ENCODE data around the gene ISY1. TPM values are rescaled to one million over a fixed set of nuclear protein-coding genes. Genes with fewer than 3 reads are reported as not detected.
"Not testable (repeated sequence)": the region's sequence is repeated elsewhere in the genome, so short reads cannot be mapped to it uniquely, and the experiment has no call there.

The ISY1 gene
- total RNA-seq, 1 donor: 32.4 TPM

DNA sequence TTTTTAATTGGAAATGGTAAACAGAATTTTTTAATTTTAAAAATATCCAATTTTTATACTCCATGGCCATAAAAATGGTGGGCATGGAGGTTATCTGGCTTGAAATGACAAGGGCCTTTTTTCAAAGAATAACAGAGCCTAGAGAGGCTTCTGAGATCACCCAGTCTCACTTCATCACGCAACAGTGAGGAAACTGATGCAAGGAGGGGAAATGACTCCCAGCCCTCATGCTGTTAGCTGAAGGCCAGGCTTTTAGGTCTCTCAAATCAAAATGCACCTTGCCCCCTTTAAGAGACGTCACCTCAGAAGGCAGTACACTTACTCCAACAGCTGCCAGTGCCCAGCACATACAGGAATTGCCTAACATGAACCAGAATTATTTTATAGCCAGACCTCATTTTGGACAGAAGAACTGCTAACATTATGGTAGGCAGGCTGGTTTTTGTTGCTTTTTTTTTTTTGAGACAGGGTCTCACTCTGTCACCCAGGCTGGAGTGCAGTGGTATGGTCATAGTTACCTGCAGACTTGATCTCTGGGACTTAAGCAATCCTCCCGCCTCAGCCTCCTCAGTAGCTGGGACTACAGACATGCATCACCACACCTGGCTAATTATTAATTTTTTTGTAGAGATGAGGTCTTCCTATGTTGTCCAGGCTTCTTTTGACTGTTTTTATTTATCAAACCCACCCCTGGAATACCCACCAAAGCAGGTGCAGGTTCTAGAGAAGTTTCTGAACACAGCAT lies 48.4 kb downstream of the ISY1 start:
- peak; percentile 28 for DNase-seq (ENCODE audit: low read depth)
- TF ChIP-seq, protein P1, sequence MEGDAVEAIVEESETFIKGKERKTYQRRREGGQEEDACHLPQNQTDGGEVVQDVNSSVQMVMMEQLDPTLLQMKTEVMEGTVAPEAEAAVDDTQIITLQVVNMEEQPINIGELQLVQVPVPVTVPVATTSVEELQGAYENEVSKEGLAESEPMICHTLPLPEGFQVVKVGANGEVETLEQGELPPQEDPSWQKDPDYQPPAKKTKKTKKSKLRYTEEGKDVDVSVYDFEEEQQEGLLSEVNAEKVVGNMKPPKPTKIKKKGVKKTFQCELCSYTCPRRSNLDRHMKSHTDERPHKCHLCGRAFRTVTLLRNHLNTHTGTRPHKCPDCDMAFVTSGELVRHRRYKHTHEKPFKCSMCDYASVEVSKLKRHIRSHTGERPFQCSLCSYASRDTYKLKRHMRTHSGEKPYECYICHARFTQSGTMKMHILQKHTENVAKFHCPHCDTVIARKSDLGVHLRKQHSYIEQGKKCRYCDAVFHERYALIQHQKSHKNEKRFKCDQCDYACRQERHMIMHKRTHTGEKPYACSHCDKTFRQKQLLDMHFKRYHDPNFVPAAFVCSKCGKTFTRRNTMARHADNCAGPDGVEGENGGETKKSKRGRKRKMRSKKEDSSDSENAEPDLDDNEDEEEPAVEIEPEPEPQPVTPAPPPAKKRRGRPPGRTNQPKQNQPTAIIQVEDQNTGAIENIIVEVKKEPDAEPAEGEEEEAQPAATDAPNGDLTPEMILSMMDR (IDR thresholded peaks at IDR 0.05; ENCODE audit: insufficient read depth, low read depth, low read length): no peak
- no peak overlapping the region for H3K4me3 ChIP-seq (ENCODE audit: low read depth, low read length)

DNA sequence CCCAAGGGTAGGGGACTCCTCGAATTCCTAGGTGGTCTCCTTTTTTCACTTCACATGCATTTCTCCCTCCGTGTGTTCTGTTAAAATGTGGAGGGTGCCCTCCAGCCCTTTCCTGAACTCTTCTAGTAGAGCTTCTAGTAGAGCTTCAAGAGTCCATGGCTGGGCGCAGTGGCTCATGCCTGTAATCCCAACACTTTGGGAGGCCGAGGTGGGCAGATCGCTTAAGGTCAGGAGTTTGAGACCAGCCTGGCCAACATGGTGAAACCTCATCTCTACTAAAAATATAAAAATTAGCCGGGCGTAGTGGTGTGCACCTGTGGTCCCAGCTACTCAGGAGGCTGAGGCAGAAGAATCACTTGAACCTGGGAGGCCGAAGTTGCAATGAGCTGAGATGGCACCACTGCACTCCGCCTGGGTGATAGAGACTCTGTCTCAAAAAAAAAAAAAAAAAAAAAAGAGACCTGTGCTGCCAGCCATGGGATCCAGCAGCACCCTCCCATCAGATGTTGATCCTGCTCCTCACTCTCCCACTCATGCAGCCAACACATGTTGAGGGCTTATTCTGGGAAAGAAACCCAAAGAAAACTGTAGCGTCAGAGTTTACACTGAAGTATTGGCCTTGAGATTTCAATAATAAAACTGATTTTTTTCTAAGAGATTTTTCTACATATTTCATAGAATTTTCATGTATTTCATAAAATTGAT lies 49.6 kb downstream of the ISY1 start:
- not testable (repeated sequence) for DNase-seq (ENCODE audit: low read depth); H3K4me3 ChIP-seq (ENCODE audit: low read depth, low read length)

DNA sequence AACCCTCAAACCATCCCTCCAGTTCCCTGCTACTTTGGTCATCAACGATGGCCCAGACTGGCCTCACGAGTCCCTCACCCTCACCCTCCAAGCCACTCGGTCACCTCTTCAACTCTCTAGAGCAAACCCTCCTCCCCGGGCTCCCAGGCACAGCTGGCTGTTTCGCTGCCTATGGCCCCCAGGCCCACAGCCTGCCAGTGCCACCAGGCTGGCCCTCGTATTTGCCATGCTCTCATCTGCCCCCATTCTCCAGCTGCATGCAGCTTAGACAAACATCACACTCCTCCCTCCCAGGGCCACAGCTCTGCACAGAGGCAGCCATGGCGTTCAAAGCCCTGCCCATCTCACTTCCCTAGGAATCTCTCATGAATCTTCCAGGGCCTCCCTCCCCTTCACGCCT lies 53.1 kb downstream of the ISY1 start:
- DNase-seq (ENCODE audit: low read depth): no peak
- no peak overlapping the region for H3K4me3 ChIP-seq (ENCODE audit: low read depth, low read length)

DNA sequence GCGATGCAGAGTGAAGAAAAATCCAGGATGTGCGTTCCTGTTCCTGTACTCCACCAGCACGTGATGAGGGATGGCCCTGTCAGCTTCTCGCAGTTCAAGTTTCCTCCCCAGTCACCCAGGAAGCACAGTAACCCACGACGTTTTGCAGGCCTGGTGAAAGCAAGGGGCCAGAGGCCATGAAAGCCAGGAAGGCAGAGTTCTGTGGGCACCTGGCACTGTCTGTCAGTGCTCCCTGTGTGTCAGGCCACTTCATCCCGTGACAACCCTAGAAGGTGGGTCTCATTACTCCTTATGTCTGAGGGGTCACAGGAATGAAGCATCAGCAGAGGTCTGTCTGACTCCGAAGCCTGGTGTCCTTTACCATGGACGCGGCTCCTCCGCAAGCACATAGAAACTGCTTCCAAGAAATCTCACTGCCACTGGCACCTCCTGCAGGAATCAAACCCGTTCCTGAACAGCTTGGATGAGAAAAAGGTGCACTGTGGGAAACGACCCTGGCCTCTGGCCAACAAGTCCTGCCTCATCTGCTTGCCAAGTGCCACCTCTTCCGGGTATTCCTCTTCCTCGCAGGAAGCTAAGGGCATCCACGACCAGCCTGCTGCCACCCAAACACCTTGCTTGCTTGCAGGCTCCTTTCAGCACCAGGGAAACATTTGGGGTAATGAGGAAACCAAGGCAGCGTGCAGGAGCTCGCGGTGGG lies 53.8 kb downstream of the ISY1 start:
- TF ChIP-seq, protein P1 (IDR thresholded peaks at IDR 0.05; ENCODE audit: insufficient read depth, low read depth, low read length): no peak
- no peak overlapping the region for H3K4me3 ChIP-seq (ENCODE audit: low read depth, low read length)
- DNase-seq (ENCODE audit: low read depth): no peak

More for the DNA sequence above, 53.1 kb downstream of the ISY1 start:
- TF ChIP-seq, protein P1 (IDR thresholded peaks at IDR 0.05; ENCODE audit: insufficient read depth, low read depth, low read length): no peak

DNA sequence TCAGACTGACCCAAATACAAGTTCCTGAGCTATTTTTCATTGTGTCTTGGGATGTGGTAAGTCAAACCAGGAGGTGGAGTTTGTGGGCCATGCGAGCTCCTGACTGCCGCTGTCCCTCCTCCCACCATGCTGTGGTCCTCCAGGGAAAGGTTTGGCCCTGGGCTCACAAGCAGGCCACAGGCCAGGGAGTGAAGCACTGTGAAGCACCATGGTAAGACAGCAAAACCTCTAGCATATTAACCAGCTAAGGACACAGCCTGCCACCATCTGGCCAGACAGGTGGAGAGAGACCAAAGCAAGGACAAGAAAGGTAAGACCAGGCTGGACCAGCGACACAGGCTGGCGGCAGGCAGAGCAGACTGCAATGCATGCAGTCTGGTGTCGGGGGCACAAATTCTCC lies 54.5 kb downstream of the ISY1 start:
- peak; percentile 5 for DNase-seq (ENCODE audit: low read depth)
- no peak overlapping the region for H3K4me3 ChIP-seq (ENCODE audit: low read depth, low read length)

DNA sequence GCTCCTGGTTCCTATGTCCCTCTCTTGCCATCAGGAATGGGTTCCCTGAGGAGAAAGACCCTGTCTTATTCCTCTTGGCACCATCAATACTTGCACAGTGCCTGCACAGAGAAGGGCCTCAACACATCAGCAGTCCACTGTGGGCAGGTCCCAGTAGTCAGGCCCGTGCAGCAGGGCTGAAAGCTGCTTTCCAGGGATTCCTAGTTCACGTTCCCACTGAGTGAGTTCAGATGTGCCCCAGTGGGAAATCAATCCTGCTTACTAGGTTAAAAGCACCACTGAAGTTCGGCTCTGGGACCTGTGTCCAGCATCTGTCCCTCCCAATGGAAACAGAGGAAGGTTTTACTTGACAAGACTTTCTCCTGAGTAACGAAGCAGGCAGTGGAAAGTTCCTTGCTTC lies 55.0 kb downstream of the ISY1 start:
- no peak overlapping the region for H3K4me3 ChIP-seq (ENCODE audit: low read depth, low read length)
- TF ChIP-seq, protein P1 (IDR thresholded peaks at IDR 0.05; ENCODE audit: insufficient read depth, low read depth, low read length): no peak
- DNase-seq (ENCODE audit: low read depth): no peak

More for the DNA sequence above, 54.5 kb downstream of the ISY1 start:
- TF ChIP-seq, protein P1 (IDR thresholded peaks at IDR 0.05; ENCODE audit: insufficient read depth, low read depth, low read length): no peak

DNA sequence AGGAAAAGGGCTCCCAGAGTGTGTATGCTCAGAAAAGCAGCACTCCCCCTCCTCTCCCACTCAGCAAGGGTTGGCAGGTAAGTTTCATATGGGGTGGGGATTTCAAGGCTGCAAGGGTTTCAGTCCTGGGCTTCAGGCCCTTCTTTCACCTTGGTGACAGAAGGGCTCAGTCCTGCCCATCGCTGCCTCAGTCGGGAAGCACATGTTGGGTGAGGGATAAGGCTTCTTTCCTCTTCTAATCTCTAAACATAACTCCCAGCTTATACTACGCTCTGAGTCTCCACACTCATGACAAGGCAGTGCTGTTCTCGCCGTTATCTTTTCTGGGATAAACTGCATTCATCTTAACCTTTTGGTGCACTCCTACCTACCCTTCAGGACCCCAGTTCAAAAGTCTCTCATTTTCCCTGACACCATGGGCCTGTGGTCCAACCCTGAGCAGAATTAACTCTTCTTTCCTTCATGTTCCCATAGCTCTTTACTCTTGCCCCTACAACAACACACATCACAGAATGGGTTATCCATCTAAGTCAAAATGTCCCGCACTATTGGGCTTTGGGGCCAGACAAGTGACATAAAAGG lies 56.3 kb downstream of the ISY1 start:
- no peak overlapping the region for H3K4me3 ChIP-seq (ENCODE audit: low read depth, low read length)
- TF ChIP-seq, protein P1 (IDR thresholded peaks at IDR 0.05; ENCODE audit: insufficient read depth, low read depth, low read length): no peak
- DNase-seq (ENCODE audit: low read depth): no peak
